Activated naive CD8-positive, alpha-beta T cell treated with anti-CD3 and anti-CD28 coated beads for 36 hours (primary cell): ENCODE data around the gene NBAS. TPM values are rescaled to one million over a fixed set of nuclear protein-coding genes. Genes with fewer than 3 reads are reported as not detected.
A peak's percentile ranks its signal among the peaks of the same experiment; 100 is the strongest.

Experiments used
- DNase-seq: peaks from one replicate; pipeline ENCODE4 v3.0.0; 2021
- H3K27ac Mint-ChIP-seq: one replicate; pipeline ENCODE4 v1.8.0; 2022; ENCODE audit warnings: mild to moderate bottlenecking, moderate library complexity, mixed read lengths
- H3K27me3 Mint-ChIP-seq: one replicate; pipeline ENCODE4 v1.8.0; 2022; ENCODE audit warnings: mild to moderate bottlenecking, mixed read lengths
- H3K36me3 Mint-ChIP-seq: one replicate; pipeline ENCODE4 v1.8.0; 2021; ENCODE audit warnings: mild to moderate bottlenecking, mixed read lengths
- H3K4me1 Mint-ChIP-seq: one replicate; pipeline ENCODE4 v1.8.0; 2021; ENCODE audit warnings: mixed read lengths
- H3K4me3 Mint-ChIP-seq: one replicate; pipeline ENCODE4 v1.8.0; 2022; ENCODE audit warnings: mild to moderate bottlenecking, moderate library complexity, mixed read lengths
- H3K9me3 Mint-ChIP-seq: one replicate; pipeline ENCODE4 v1.8.0; 2022; ENCODE audit warnings: mixed read lengths
- total RNA-seq, 2 experiments: library from RNA; stranded (reverse); gene quantifications; one replicate each; pipeline ENCODE4 v1.2.3, GENCODE V29; 2021

The NBAS gene
- total RNA-seq, 2 experiments from 2014 or later, result 34.1 to 38.2 TPM

- Mint-ChIP-seq H3K4me3 (no peak overlapping the region), H3K27me3 (no peaks in the 10 kb centered on the region), H3K4me1 (peaks cover 19% of the 10 kb centered on the region), H3K9me3 (no peaks in the 10 kb centered on the region), H3K36me3 (no peaks in the 10 kb centered on the region), H3K27ac (no peak overlapping the region)
- no peak for DNase-seq
These were observed 403.0 kb downstream of the NBAS start for GRCh38 chr2:15158100-15158499.

GRCh38 chr2:15155959-15156574, 405.1 kb downstream of the NBAS start:
- Mint-ChIP-seq H3K36me3 (no peaks in the 10 kb centered on the region), H3K27ac (no peak overlapping the region), H3K27me3 (peaks cover 4% of the 10 kb centered on the region), H3K4me1 (peaks cover 19% of the 10 kb centered on the region), H3K4me3 (no peak overlapping the region), H3K9me3 (no peaks in the 10 kb centered on the region)
- no peak for DNase-seq

GRCh38 chr2:15154297-15154696, 406.8 kb downstream of the NBAS start:
- Mint-ChIP-seq H3K27ac (no peak overlapping the region), H3K4me1 (peaks cover 17% of the 10 kb centered on the region), H3K36me3 (no peaks in the 10 kb centered on the region), H3K27me3 (peaks cover 4% of the 10 kb centered on the region), H3K4me3 (no peak overlapping the region), H3K9me3 (no peaks in the 10 kb centered on the region)
- no peak for DNase-seq

GRCh38 chr2:15152382-15152781, 408.8 kb downstream of the NBAS start:
- Mint-ChIP-seq H3K4me1 (peaks cover 17% of the 10 kb centered on the region), H3K27ac (no peak overlapping the region), H3K27me3 (peaks cover 4% of the 10 kb centered on the region), H3K4me3 (no peak overlapping the region), H3K36me3 (no peaks in the 10 kb centered on the region), H3K9me3 (no peaks in the 10 kb centered on the region)
- DNase-seq, result no peak

- Mint-ChIP-seq H3K4me3 (no peak overlapping the region), H3K36me3 (no peaks in the 10 kb centered on the region), H3K27ac (no peak overlapping the region), H3K27me3 (peaks cover 4% of the 10 kb centered on the region), H3K9me3 (no peaks in the 10 kb centered on the region), H3K4me1 (no peaks in the 10 kb centered on the region)
- DNase-seq, result no peak
These were observed 412.1 kb downstream of the NBAS start for GRCh38 chr2:15149063-15149462.

- Mint-ChIP-seq H3K36me3 (peaks cover 4% of the 10 kb centered on the region), H3K9me3 (peaks cover 2% of the 10 kb centered on the region), H3K4me3 (no peak overlapping the region), H3K4me1 (peaks cover 7% of the 10 kb centered on the region), H3K27me3 (peaks cover 4% of the 10 kb centered on the region), H3K27ac (no peak overlapping the region)
- no peak for DNase-seq
These were observed 413.5 kb downstream of the NBAS start for GRCh38 chr2:15147591-15147990.

- DNase-seq, result no peak
- peaks cover 4% of the 10 kb centered on the region for H3K36me3 Mint-ChIP-seq
- H3K27me3 Mint-ChIP-seq, result peaks cover 4% of the 10 kb centered on the region
- H3K4me3 Mint-ChIP-seq, result no peak overlapping the region
- H3K9me3 Mint-ChIP-seq, result peaks cover 2% of the 10 kb centered on the region
- no peak overlapping the region for H3K27ac Mint-ChIP-seq
- peaks cover 13% of the 10 kb centered on the region for H3K4me1 Mint-ChIP-seq
These were observed 414.2 kb downstream of the NBAS start for GRCh38 chr2:15146960-15147359.

GRCh38 chr2:15145919-15146318, 415.2 kb downstream of the NBAS start:
- Mint-ChIP-seq H3K9me3 (peaks cover 7% of the 10 kb centered on the region), H3K27me3 (no peaks in the 10 kb centered on the region), H3K4me3 (no peak overlapping the region), H3K4me1 (peaks cover 24% of the 10 kb centered on the region), H3K27ac (no peak overlapping the region), H3K36me3 (peaks cover 8% of the 10 kb centered on the region)
- no peak for DNase-seq

- H3K36me3 Mint-ChIP-seq, result peaks cover 9% of the 10 kb centered on the region
- no peak for DNase-seq
These were observed 415.9 kb downstream of the NBAS start for GRCh38 chr2:15145046-15145817.

GRCh38 chr2:15142069-15142689, 419.0 kb downstream of the NBAS start:
- H3K4me3 Mint-ChIP-seq, result peak overlapping the region; percentile 62
- peaks cover 10% of the 10 kb centered on the region for H3K9me3 Mint-ChIP-seq
- H3K27me3 Mint-ChIP-seq, result no peaks in the 10 kb centered on the region

More at GRCh38 chr2:15145046-15145817, 415.9 kb downstream of the NBAS start:
- H3K9me3 Mint-ChIP-seq, result peaks cover 7% of the 10 kb centered on the region
- no peak overlapping the region for H3K4me3 Mint-ChIP-seq
- H3K27ac Mint-ChIP-seq, result no peak overlapping the region
- H3K4me1 Mint-ChIP-seq, result peaks cover 27% of the 10 kb centered on the region
- no peaks in the 10 kb centered on the region for H3K27me3 Mint-ChIP-seq

GRCh38 chr2:15141211-15141610, 419.9 kb downstream of the NBAS start:
- H3K4me1 Mint-ChIP-seq, result peaks cover 27% of the 10 kb centered on the region
- no peak for DNase-seq
- peaks cover 12% of the 10 kb centered on the region for H3K9me3 Mint-ChIP-seq
- H3K36me3 Mint-ChIP-seq, result peaks cover 15% of the 10 kb centered on the region
- no peaks in the 10 kb centered on the region for H3K27me3 Mint-ChIP-seq
- H3K4me3 Mint-ChIP-seq, result peak overlapping the region; percentile 48
- peak overlapping the region; percentile 88 for H3K27ac Mint-ChIP-seq

More at GRCh38 chr2:15142069-15142689, 419.0 kb downstream of the NBAS start:
- Mint-ChIP-seq H3K4me1 (peaks cover 27% of the 10 kb centered on the region), H3K27ac (peak overlapping the region; percentile 88), H3K36me3 (peaks cover 13% of the 10 kb centered on the region)
- DNase-seq, result peak; percentile 80

GRCh38 chr2:15136639-15137038, 424.5 kb downstream of the NBAS start:
- no peak for DNase-seq
- peaks cover 10% of the 10 kb centered on the region for H3K9me3 Mint-ChIP-seq
- H3K4me3 Mint-ChIP-seq, result no peak overlapping the region
- peaks cover 10% of the 10 kb centered on the region for H3K4me1 Mint-ChIP-seq
- no peak overlapping the region for H3K27ac Mint-ChIP-seq
- H3K36me3 Mint-ChIP-seq, result peaks cover 11% of the 10 kb centered on the region
- H3K27me3 Mint-ChIP-seq, result no peaks in the 10 kb centered on the region

GRCh38 chr2:15134957-15135356, 426.2 kb downstream of the NBAS start:
- H3K27ac Mint-ChIP-seq, result no peak overlapping the region
- no peaks in the 10 kb centered on the region for H3K4me1 Mint-ChIP-seq
- no peak overlapping the region for H3K4me3 Mint-ChIP-seq
- no peak for DNase-seq
- peaks cover 5% of the 10 kb centered on the region for H3K9me3 Mint-ChIP-seq
- peaks cover 5% of the 10 kb centered on the region for H3K36me3 Mint-ChIP-seq
- H3K27me3 Mint-ChIP-seq, result no peaks in the 10 kb centered on the region

- no peaks in the 10 kb centered on the region for H3K27me3 Mint-ChIP-seq
- no peak overlapping the region for H3K4me3 Mint-ChIP-seq
- H3K27ac Mint-ChIP-seq, result no peak overlapping the region
- no peaks in the 10 kb centered on the region for H3K4me1 Mint-ChIP-seq
- H3K9me3 Mint-ChIP-seq, result peaks cover 2% of the 10 kb centered on the region
- peaks cover 2% of the 10 kb centered on the region for H3K36me3 Mint-ChIP-seq
- DNase-seq, result no peak
These were observed 427.7 kb downstream of the NBAS start for GRCh38 chr2:15133461-15133860.

GRCh38 chr2:15128846-15129245, 432.3 kb downstream of the NBAS start:
- no peak overlapping the region for H3K27ac Mint-ChIP-seq
- H3K9me3 Mint-ChIP-seq, result peaks cover 1% of the 10 kb centered on the region
- H3K4me3 Mint-ChIP-seq, result no peak overlapping the region
- no peak for DNase-seq
- no peaks in the 10 kb centered on the region for H3K4me1 Mint-ChIP-seq
- peaks cover 1% of the 10 kb centered on the region for H3K36me3 Mint-ChIP-seq
- no peaks in the 10 kb centered on the region for H3K27me3 Mint-ChIP-seq
